HG03439 (cell line): ENCODE measurements around the gene ADGRL3.

Source experiments
- ATAC-seq: cut with Tn5 transposase; IDR thresholded peaks from one replicate; pipeline ENCODE4 v1.9.1; 2021; ENCODE audit warnings: mild to moderate bottlenecking, moderate library complexity; ENCODE audit not compliant: unreplicated experiment

The ADGRL3 gene

DNA sequence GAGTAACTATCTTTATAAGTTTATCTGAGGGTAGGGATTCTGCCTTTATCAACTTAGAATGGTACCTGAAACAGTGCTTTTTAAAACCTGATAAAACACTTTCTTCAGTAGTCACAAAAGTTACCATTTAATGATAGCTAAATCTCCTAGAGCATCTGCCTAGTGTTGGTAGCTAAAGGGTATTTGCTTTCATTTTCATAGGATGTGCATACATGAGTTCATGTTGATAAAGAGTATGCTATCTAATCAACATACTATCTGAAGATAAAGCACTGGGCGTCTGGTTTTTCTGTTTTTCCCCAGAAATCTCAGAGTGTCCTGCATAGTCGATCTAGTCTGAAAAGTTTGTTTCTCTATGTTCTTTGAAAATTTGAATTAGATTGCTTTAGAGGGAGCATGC, 75.1 kb downstream of the ADGRL3 start:
- ATAC-seq = no peak

DNA sequence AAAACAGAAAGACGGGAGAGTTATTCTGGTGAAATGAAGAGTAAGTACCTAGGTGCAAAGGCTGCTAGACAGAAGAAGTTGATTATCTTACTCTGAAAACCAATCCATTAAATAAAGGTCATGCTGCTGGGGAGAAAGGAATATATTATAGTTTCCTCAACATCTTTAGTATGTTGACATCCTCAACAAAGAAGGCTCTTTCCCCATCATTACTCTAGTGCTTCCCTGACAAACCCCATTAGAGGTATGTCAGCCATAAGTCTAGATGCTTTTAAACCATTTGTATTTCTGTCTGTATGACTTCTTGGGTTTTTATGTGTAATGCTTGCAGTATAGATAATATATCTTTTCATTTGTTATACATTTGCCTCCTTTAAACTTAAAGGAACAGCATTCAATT, 75.9 kb downstream of the ADGRL3 start:
- no peak for ATAC-seq

DNA sequence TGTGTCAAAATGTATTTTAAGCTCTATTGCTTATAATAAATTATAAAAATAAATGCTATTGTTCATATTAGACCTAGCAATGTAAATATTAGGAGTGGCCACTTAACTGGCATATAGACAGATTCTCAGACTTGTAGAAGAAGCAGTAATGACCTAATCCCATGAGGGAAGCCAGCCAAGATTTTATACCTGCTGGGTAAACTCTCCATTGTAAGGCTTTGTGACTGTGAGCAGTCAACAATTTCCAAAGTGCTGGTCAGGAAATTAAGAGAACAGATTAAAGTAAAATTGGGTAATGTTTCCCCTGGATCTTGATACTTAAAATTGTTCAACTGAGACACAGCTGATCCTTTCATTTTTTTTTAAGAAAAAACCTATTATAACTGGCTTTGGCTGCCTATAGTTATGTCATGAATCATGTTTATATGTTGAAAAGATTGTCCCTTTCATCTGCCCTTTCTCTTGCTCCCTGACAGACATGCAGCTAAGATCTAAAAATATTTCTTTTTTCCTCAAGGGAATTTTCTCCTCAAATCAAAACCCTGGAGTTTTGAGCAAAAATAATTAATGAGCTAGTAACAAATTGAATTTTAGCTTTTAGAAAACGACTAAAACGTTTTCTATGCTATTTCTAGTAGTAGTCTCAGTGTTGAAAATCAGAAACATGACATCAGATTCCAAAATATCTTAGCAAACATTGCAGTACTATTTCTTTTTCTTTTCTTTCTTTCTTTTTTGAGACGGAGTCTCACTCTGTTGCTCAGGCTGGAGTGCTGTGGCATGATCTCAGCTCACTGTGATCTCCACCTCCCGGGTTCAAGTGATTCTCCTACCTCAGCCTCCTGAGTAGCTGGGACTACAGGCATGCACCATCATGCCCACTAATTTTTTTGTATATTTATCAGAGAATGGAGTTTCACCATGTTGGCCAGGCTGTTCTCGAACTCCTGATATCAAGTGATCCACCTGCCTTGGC, 77.9 kb downstream of the ADGRL3 start:
- no peak for ATAC-seq

DNA sequence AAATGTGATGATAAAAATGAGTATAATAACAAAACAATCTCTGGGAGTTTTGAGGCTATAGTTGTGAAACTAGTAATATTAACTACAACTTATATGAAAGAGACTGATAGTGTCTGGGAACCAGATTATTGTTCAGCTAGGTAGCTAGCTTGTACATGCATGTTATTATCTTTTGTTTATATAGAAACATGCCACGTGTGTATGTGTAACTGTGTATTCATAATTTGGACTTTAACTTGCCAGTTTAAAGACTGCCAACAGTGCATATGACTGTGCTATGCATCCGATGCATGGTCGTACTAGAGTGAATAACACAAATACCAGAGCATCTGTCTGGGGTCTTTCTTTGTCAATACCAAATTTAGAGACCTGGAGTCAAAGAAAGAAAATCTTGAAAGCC, 92.2 kb downstream of the ADGRL3 start:
- ATAC-seq = no peak

DNA sequence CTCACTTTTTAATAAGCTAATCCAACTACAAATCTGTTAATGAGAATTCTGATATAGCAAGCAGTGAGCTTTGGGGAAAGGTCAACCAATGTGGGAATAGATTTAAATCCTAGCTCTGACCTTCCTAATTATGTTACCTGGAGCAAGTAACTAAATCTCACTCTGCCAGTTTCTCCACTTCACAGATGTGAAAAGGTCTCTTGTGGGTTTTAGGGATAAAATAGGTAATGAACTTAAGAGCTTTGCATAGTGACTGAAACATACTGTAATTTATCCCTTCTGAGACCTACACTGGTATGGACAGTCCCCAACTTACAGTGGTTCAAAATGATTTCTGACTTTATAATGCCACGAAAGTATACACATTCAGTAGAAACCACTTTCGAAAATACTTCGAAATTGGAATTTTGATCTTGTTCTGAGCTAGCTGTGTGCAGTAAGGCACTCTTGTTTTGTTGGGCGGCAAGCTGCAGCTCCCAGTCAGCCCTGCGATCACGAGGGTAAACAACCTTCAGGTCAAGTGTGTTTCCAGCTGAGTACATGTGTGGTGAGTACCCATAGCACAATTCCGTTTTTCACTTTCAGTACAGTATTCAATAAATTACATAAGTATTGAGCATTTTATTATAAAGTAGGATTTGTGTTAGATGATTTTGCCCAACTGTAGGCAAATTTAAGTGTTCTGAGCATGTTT, 93.7 kb downstream of the ADGRL3 start:
- ATAC-seq = no peak

DNA sequence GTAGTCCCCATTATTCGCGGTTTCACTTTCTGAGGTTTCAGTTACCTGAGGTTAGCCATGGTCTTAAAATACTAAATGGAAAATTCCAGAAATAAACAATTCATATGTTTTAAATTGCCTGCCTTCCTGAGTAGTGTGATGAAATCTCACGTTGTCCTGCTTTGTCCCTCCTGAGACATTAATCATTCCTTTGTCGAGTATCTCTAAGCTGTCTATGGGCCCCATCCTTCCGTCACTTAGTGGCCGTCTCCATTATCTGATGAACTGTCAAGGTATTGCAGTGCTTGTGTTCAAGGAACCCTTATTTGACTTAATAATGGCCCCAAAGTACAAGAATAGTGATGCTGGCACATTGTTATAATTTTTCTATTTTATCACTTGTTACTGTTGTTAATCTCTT, 94.8 kb downstream of the ADGRL3 start:
- ATAC-seq = no peak

DNA sequence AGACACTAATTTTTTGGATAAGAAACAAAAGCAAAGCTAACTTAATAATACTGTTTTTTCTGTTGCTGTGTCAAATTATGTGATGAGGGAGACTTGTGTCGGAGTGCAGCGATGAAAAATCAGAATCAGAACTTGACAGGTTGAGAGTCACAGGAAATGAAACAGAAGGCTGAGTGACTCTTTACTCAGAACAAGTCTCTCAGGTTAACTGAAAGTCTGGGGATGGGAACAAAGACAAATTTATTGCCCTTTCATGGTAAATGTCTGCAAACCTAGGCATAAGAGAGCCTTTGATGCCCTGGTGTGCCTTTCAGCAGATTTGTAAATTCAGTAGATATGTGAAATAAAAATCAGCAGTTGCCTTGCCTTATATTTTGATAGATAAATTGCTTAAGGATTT, 96.0 kb downstream of the ADGRL3 start:
- ATAC-seq = no peak

DNA sequence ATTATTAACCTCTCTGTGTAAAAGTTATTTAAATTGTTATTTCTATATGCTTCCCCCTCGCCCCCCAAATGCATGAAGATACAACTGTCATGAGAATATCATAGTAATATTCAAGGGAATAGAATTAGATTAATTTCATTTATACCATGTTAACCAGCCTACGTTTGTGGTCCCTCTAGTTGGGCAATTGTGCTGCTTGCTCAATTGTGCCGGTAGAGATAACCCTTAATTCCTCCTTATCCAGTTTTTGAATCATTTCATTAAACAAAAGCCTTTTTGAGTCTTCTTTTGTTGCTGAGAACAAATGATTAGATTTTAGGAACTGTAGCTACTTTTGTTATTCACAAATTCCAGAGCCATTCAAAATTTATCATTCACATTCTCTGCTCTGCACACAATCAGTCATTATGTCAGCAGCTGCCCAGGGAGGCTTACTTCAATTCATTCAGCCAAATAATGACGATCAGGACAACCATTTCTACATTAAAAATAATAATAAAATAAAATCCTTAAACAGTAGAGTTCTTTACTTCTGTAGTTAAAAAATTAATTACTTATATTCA, 98.1 kb downstream of the ADGRL3 start:
- no peak for ATAC-seq

DNA sequence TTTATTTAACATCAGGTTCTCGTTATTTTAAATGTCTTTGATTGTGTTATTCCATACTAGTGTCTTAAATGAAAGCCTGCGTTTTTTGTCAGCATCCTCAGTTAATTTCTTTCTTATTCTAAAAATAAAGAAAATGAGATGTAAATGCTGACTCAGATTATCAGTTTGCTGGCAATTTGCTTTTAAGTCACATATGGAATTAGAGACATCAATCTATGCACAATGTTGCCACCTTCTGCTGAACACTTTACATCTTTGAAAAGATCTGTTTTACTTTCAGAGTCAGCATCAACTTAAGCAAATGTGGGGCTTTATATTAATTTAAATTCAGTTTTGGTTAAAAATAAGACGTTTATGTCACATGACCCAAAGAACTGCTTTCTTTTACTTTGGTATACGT, 99.2 kb downstream of the ADGRL3 start:
- no peak for ATAC-seq

DNA sequence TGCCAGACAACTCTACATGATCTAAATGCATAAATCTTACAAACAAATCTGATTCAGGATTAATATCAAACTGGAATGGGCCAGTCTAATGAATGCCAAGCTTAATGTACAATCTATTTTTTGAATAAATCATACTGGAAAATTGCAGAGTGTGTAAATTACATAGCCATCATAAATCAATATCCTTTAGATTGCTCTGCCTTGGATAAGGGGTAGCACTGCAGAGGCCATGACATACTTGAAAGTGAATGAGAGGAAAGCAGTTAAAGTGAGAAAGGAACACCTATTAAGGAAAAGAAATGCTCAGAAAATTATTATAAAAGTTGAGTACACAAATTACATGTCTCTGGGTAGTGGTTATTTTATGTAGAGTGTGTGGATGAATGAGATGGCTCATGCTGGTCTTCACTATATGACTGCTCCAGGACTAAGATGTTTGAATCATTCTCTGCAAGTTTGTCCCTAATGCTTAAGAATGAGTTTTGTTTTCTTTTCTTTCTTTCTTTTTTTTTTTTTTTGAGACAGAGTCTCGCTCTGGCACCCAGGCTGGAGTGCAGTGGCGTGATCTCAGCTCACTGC, 100.2 kb downstream of the ADGRL3 start:
- no peak for ATAC-seq

DNA sequence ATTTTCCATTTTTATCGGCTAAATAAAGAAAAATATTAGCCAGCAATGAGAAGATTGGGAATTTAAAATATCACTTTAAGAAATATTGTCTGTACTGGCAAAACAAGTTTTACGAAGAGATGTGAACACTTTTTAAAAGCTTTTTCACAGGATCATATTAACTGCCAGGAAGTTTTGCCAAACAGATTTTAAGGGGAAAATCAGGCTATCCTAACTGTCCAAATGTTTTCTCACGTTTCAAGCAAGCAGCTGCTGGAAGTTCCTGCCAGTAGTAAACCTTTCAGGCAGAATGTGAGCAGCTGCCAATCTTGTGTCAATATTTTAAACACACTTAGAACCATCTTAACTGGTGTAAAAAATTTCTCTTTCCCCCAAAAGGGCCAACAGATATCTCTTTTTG, 101.1 kb downstream of the ADGRL3 start:
- no peak for ATAC-seq

DNA sequence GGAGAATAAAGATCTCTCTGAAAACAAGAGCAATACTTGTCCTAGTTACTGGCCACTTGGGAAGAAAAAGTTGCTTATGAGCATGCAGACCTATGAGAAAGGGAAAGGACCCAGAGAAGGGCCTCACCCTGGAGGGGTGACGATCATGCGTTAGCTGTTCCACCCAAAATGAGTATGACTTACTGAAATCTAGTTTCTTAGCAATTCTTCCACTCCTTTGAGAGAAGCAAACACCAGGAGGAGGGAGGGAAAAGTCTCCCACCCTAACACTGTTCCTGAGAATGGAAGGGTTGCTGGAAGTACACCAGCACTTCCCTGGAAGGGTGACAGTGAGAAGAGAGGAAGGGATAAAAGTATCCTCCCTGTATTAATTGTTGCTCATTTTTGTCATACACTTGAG, 107.9 kb downstream of the ADGRL3 start:
- no peak for ATAC-seq

DNA sequence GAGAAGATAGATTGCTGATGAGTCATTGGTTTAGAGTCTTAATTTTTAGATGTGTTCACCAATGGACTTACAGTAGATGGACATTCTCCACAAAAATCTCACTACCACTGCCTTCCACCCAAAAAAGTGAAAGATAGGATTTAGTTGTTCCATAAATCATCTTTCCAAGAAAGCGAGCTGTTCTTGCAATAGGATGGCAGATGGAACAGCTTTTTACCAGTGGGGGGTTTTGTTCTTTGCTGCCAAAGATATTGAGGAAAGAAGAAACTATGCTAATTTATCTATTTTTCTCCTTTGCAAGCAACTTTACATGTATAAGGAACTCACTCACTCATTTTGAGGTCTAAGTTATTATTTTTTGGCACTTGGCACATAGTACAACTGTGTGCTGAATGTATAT, 109.5 kb downstream of the ADGRL3 start:
- no peak for ATAC-seq

DNA sequence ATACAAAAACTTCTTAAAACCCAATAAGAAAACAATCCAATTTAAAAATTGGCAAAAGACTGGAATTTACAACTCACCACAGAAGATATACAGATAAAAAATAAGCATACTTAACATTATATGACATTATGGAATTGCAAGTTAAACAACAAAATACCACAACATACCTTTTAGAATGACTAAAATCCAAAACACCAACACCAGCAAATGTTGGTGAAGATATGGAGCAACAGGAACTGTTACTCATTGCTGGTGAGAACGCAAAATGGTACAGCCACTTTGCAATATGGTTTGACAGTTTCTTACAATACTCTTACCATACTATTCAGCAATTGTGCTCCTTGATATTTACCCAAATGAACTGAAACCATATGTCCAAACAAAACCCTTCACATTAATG, 112.4 kb downstream of the ADGRL3 start:
- no peak for ATAC-seq

DNA sequence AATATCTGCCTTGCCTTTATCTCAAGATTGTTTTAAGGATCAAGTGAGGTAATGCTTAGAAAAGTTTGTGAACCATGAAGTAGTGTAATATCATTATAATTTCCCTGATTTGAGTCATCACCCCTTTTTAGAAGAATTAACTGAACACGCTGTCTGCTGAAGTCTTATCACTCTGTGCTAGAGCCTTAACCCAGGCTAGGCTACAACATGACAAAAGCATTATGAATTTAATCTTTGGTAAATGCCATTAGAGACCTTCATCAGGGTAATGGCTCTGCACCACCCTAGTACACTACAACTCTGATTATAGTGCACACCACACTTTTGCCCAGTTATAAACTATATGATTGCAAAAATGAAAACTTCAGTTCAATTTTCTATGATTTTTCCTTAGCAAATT, 118.3 kb downstream of the ADGRL3 start:
- ATAC-seq = no peak

DNA sequence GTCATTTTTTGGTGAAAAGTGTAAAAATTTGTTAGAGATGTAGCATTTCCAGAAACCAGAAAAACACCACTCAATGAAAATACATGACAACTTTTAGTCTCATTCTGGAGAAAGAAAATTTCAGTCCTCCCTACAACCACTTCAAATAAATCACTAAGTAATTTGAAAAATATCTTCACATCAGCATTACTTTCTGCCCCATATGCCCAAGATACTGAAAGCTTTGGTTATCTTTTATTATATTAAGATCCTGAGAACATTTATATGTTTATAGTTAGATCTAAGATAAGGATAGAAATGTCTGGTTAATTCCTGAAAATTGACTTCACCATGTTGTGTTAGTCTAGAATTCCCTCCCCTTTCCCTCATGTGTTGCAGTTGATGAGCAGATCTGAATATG, 119.0 kb downstream of the ADGRL3 start:
- no peak for ATAC-seq

DNA sequence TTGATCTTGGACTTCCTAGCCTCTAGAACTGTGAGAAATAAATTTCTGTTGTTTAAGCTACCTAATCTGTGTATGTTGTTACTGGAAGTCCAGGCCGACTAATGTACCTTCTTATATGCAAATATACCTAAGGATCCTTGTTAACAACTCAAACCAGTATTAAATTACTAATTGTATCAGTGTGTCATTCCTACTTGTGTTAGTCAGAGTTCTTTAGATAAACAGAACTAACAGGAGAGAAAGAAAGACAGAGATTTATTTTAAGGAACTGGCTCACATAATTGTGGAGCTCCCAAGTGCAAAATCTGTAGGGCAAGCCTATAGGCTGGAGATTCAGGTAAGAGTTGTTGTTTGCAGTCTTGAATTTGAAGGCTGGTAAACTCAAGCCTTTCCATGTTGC, 120.0 kb downstream of the ADGRL3 start:
- no peak for ATAC-seq

DNA sequence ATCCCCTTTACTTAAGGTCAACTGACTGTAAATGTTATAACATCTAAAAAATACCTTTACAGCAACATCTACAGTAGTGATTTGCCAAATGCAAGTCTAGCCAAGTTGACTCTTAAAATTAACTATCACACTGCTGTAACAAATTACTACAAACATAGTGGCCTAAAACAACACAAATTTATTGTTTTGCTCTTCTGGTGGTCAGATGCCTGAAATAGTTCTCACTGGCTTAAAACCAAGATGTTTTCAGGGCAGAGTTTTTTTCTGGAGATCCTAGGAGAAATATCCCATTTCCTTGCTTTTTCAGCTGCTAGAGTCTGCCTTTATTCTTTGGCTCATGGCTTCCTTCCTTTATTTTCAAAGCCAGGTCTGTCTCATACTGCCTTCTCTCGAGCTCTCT, 120.5 kb downstream of the ADGRL3 start:
- no peak for ATAC-seq

DNA sequence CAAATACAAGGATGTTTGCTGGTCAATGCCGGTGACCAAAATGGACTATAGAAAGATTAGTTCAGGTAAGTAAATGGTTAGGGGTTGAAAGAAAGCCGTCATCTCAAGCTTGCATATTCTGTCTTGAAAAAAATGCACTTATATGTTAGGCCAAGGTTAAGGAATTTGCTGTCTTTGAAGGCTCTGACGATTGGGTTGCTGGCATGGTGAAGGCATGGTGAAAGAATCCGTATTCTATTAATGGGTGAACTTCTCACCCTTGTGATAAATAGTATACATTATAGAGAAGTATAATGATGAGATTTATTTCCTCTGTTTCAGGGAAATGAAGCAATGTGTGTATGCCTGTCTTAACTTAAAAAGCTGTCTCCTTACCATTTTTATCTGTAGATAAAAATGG, 132.6 kb downstream of the ADGRL3 start:
- ATAC-seq = no peak

DNA sequence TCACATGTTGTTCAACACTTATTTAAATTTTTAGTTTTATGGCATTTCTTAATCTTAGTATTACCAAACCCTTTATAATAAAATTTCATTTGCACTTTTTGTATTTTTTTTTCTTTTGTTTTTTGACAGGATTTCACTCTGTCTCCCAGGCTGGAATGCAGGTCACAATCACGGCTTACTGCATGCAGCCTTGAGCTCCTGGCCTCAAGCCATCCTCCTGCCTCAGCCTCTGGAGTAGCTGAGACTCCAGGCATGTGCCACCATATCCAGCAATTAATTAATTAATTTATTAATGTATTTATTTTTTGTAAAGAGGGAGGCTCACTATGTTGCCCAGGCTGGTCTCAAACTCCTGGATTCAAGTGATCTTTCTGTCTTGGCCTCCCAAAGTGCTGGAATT, 133.4 kb downstream of the ADGRL3 start:
- ATAC-seq = no peak

DNA sequence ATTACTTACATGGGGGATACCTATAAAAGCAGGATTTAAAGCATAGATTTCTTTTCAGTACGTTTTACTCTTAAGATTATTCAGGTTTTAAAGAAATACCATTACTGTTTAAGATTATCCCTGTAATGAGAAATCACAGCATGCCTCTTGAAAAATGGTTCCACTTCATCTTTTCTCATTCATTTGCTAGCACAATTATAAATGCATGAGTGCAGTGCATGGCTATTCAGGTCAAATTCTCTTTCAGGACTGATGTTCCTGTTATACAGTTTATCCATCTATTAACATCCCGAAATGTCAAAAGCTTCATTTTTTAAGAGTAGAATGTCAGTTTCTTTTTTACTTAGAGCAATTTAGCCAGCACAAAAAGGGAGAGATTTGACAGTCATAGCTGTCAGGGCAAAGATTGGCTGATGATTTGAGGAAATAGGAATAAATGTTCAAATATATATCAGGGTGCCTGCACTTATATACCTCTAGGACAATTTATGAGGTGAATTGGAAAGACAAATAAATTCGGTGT, 135.2 kb downstream of the ADGRL3 start:
- no peak for ATAC-seq
